ENCODE measurements around the gene P4HB. TPM values are rescaled to one million over a fixed set of nuclear protein-coding genes. Genes with fewer than 3 reads are reported as not detected.

The P4HB gene
- total and polyA plus RNA-seq, 10 of the 15 experiments (the other 5 are each of a cell fraction or from before 2014, with no cell fraction given) = 4.7 to 549 (median 361) TPM

DNA sequence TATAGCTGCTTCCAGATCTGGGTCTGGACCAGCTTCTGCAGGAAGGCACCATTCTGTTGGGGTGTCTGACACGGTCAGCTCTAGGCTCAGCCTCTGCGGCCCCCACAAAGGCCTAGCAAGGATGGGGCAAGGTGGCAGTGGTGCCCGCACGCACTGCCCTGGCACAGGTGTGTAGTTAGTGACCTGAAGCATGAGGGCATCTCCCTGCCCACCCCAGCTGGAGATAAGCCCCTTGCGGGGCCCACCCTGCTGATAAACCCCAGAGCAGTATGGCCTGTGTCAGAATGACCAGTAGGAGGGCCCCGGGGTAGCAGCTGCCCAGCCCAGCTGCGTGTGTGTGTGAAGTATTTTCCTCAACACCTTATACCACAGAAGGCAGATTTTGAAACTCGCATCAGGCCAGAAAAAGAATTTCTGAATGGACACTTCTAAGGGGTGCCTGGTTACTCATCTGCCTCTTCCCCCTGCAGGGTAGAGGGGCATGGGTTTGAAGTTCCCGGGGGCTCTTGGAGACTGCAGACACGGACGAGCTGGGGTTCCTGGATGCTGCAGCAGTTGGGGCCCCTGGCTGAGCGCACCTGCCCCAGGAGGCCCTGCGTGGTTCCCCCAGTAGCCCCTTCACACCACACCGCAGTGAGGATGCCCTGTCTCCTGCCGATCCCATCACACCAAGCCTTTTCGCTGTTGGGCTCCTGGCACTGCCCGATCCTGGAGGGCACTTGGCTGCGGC, 6.3 kb upstream of the P4HB start (continued):
- TF ChIP-seq, protein P1, sequence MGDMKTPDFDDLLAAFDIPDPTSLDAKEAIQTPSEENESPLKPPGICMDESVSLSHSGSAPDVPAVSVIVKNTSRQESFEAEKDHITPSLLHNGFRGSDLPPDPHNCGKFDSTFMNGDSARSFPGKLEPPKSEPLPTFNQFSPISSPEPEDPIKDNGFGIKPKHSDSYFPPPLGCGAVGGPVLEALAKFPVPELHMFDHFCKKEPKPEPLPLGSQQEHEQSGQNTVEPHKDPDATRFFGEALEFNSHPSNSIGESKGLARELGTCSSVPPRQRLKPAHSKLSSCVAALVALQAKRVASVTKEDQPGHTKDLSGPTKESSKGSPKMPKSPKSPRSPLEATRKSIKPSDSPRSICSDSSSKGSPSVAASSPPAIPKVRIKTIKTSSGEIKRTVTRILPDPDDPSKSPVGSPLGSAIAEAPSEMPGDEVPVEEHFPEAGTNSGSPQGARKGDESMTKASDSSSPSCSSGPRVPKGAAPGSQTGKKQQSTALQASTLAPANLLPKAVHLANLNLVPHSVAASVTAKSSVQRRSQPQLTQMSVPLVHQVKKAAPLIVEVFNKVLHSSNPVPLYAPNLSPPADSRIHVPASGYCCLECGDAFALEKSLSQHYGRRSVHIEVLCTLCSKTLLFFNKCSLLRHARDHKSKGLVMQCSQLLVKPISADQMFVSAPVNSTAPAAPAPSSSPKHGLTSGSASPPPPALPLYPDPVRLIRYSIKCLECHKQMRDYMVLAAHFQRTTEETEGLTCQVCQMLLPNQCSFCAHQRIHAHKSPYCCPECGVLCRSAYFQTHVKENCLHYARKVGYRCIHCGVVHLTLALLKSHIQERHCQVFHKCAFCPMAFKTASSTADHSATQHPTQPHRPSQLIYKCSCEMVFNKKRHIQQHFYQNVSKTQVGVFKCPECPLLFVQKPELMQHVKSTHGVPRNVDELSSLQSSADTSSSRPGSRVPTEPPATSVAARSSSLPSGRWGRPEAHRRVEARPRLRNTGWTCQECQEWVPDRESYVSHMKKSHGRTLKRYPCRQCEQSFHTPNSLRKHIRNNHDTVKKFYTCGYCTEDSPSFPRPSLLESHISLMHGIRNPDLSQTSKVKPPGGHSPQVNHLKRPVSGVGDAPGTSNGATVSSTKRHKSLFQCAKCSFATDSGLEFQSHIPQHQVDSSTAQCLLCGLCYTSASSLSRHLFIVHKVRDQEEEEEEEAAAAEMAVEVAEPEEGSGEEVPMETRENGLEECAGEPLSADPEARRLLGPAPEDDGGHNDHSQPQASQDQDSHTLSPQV (IDR thresholded peaks at IDR 0.05) = no peak
- TF ChIP-seq, protein P2, sequence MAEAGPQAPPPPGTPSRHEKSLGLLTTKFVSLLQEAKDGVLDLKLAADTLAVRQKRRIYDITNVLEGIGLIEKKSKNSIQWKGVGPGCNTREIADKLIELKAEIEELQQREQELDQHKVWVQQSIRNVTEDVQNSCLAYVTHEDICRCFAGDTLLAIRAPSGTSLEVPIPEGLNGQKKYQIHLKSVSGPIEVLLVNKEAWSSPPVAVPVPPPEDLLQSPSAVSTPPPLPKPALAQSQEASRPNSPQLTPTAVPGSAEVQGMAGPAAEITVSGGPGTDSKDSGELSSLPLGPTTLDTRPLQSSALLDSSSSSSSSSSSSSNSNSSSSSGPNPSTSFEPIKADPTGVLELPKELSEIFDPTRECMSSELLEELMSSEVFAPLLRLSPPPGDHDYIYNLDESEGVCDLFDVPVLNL (IDR thresholded peaks at IDR 0.05; ENCODE audit: low read depth, low read length) = no peak
- TF ChIP-seq ETV6 (conservative IDR thresholded peaks at IDR 0.05 in 1 of 2, IDR thresholded peaks at IDR 0.05 in 1 of 2; ENCODE audit: borderline replicate concordance in 1 of 2, low read depth in 1 of 2) (no peak), NFYB (IDR thresholded peaks at IDR 0.05; ENCODE audit: insufficient read depth, low read depth, low read length) (no peak), POLR2AphosphoS2 (IDR thresholded peaks at IDR 0.05; ENCODE audit: low read depth, low read length) (peak; percentile 4; the same call in 1 of the 2 replicates), SMC3 (IDR thresholded peaks at IDR 0.05; ENCODE audit: borderline replicate concordance, low read length) (no peak), CHD2 (IDR thresholded peaks at IDR 0.05; ENCODE audit: borderline replicate concordance, low read depth, low read length) (peak; percentile 24; the same call in 1 of the 2 replicates), RFX5 (IDR thresholded peaks at IDR 0.05; ENCODE audit: low read depth, low read length) (no peak), ASH2L (IDR thresholded peaks at IDR 0.05; ENCODE audit: borderline replicate concordance, low read depth) (no peak), ZNF622 (IDR thresholded peaks at IDR 0.05) (no peak), NBN (IDR thresholded peaks at IDR 0.05) (no peak), NFYA (IDR thresholded peaks at IDR 0.05; ENCODE audit: borderline replicate concordance, low read depth, low read length) (no peak), TBL1XR1 (IDR thresholded peaks at IDR 0.05; ENCODE audit: low read depth, low read length) (no peak), MEF2A (IDR thresholded peaks at IDR 0.05; ENCODE audit: insufficient read depth, low read depth, low read length) (no peak), POLR2AphosphoS5 (IDR thresholded peaks at IDR 0.05; ENCODE audit: low read length) (peak; percentile 77)
- TF ChIP-seq, protein P3, sequence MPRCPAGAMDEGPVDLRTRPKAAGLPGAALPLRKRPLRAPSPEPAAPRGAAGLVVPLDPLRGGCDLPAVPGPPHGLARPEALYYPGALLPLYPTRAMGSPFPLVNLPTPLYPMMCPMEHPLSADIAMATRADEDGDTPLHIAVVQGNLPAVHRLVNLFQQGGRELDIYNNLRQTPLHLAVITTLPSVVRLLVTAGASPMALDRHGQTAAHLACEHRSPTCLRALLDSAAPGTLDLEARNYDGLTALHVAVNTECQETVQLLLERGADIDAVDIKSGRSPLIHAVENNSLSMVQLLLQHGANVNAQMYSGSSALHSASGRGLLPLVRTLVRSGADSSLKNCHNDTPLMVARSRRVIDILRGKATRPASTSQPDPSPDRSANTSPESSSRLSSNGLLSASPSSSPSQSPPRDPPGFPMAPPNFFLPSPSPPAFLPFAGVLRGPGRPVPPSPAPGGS (IDR thresholded peaks at IDR 0.05; ENCODE audit: borderline replicate concordance, insufficient read depth, low read depth, low read length, poor library complexity, severe bottlenecking) = peak; percentile 59
- TF ChIP-seq, protein P4, sequence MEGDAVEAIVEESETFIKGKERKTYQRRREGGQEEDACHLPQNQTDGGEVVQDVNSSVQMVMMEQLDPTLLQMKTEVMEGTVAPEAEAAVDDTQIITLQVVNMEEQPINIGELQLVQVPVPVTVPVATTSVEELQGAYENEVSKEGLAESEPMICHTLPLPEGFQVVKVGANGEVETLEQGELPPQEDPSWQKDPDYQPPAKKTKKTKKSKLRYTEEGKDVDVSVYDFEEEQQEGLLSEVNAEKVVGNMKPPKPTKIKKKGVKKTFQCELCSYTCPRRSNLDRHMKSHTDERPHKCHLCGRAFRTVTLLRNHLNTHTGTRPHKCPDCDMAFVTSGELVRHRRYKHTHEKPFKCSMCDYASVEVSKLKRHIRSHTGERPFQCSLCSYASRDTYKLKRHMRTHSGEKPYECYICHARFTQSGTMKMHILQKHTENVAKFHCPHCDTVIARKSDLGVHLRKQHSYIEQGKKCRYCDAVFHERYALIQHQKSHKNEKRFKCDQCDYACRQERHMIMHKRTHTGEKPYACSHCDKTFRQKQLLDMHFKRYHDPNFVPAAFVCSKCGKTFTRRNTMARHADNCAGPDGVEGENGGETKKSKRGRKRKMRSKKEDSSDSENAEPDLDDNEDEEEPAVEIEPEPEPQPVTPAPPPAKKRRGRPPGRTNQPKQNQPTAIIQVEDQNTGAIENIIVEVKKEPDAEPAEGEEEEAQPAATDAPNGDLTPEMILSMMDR (IDR thresholded peaks at IDR 0.05 in 2 of 3, conservative IDR thresholded peaks at IDR 0.05 in 1 of 3; ENCODE audit: control insufficient read depth in 2 of 3, extremely low read depth in 1 of 3, insufficient read depth in 1 of 3, low read depth in 3 of 3, low read length in 3 of 3) = no peak
